SH-SY5Y (cell line): ENCODE data around the gene RERE.

Experiments used
- GATA2 ChIP-seq: IDR thresholded peaks from 2 replicates; pipeline ENCODE4 v1.6.1; 2011; ENCODE audit warnings: mild to moderate bottlenecking, low read depth, low read length
- GATA3 ChIP-seq: IDR thresholded peaks from 2 replicates; pipeline ENCODE4 v1.6.1; 2011; ENCODE audit warnings: low read depth, mild to moderate bottlenecking, low read length, moderate library complexity

Gene RERE

DNA sequence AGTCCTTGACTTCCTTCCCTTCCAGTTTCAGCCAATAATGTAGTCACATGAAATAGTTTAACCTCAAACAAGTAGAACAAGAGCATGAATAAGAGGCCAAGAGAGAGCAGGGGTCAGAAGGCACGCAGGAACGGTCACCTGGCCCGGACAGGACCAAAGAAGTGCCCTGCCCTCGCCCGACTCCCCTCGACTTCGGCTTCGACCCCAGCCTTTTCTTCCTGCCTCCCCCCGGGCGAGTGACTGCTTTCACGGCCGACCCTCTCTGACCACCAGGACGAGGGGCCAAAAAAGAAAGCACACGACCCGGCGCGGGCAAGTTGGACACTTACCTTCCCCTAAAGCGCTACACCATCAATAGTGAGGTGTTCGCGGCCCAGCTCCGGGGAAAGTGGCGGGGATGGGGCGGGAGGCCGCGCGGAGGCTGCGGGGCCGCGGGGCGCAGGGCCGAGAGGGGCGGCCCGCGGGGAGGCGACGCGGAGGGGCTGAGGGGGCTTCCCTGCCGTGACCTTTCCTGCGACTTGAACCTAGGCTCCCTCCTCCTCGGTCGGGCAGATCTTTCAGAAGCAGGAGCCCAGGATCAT, 519 bp downstream of the RERE start:
- TF ChIP-seq GATA3, result no peak
- TF ChIP-seq GATA2, result no peak

DNA sequence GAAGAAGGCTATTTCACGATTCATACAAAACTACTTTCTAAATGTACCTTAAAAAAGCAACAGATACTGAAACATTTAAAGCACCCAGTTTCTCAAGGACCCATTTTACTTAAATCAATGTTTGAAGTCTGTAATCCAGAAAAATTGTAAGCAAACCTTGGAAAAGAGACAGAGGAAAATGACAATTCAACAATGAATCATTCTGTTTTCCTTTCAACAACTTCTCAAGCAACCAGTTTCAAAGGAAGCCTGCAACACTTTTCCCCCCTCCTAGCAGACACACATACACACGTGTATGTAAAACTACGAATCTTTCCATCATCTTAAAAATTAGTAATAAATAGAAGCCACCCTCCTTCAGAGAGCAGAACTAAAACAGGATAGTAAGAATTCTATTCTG, 1.2 kb downstream of the RERE start:
- no peak for TF ChIP-seq GATA3
- TF ChIP-seq GATA2, result no peak

GRCh38 chr1:8815582-8816151, 1.8 kb downstream of the RERE start:
- no peak for TF ChIP-seq GATA3
- TF ChIP-seq GATA2, result no peak

DNA sequence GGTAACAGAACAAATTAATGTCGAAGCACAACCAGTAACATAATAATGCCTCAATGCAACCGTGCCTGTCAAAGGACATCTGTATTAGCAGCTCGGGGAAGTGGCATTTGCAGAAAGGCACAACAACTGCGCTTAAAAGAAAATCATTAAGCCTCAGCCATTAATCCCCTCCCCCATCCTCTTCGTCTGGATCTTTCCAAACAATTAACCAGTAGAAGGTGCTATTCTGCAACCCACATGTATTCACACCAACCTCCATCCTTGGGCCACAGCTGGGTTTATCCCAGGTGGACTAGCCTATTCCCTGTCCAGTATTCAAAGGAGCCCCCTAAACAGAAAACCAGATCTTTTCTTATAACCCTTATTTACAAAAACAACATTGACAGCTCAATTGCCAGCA, 2.6 kb downstream of the RERE start:
- TF ChIP-seq GATA2 (no peak), GATA3 (no peak)

DNA sequence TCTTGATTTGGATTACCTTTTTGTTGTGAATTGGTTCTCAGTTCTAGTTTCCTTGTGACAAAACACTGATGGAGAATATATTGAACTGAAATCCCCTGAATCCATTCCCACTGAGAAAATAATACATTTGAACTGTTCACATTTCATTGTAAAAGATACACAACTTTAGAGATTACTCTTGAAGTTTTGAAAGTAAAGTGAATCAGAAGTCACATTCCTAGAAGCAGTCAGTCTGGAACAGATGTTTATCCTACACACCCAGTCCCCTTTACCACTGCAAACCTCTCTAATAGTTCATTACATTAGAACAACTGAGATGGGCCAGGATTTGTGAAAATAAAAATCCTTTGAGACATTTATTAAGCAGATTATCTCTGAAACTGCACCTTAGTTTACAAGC, 3.4 kb downstream of the RERE start:
- TF ChIP-seq GATA2 (no peak), GATA3 (no peak)

DNA sequence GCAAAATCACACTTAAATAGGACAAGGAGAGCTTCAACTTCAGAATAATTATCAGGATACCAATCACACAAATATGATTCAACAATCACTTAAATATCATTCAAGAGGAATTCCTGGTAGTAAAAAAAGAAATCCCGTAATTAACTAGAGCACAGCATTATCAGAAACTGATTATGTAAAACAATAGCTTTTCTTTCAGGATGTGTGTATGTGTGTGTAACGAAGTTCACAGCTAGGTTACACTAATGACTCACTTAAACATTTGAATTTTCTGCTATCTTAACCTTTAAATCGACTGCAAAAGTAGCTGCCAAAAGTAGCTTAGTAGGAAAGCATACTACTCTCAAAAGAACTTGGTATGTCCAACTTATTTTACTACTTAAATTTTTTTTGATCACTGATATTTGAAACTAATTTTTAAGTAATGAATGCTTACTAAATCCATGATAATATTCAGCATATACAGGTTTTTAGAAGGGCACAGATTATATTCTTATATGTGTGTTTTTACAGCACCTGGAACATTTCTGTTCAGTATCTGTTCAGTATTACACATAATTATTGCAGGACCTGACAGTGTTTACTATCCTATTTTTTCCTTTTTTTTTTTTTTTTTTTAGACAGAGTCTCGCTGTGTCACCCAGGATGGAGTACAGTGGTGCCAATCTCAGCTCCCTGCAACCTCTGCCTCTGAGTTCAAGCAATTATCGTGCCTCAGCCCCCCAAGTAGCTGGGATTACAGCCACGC, 4.2 kb downstream of the RERE start:
- TF ChIP-seq GATA3, result no peak
- no peak for TF ChIP-seq GATA2

- TF ChIP-seq GATA2 (no peak), GATA3 (no peak)
These were observed 5.4 kb downstream of the RERE start for GRCh38 chr1:8812081-8812480.

DNA sequence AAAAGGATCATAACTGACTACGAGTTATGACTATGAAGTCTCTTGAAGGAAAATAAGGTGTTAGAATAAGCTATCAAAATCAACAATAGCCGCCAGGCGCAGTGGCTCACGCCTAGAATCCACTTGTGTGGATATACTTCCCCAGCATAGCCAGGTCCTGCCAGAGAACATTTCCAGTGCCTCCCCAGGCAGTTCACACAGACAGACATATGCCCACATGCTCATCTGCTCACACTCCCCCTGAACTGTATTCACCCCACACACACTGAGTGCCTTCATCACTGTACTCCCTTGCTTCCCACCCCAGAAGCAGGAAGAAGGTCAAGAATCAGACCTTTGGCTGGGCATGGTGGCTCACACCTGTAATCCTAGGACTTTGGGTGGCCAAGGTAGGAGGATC, 6.5 kb downstream of the RERE start:
- no peak for TF ChIP-seq GATA2
- no peak for TF ChIP-seq GATA3

- no peak for TF ChIP-seq GATA2
- TF ChIP-seq GATA3, result no peak
These were observed 8.1 kb downstream of the RERE start for GRCh38 chr1:8809342-8809736.

- no peak for TF ChIP-seq GATA3
- TF ChIP-seq GATA2, result no peak
These were observed 10.4 kb downstream of the RERE start for GRCh38 chr1:8807004-8807403.

GRCh38 chr1:8800416-8800815, 17.0 kb downstream of the RERE start:
- TF ChIP-seq GATA2 (no peak), GATA3 (no peak)

DNA sequence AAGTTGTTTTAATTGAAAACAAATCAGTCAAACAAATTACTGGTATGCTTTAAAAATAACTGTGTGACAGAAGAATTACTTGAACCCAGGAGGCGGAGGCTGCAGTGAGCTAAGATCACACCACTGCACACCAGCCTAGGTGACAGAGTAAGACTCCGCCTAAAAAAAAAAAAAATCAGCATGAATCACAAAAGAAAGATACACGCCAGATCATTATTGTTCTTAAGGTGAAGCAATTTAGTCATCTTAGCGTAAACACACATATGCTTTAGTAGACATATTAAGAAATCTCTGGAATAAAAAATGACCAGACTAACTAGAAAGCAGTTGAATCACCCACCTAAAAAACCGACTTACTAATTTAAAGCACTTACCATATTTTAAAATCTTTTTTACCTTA, 20.2 kb downstream of the RERE start:
- no peak for TF ChIP-seq GATA3
- no peak for TF ChIP-seq GATA2

- TF ChIP-seq GATA3, result no peak
- no peak for TF ChIP-seq GATA2
These were observed 20.6 kb downstream of the RERE start for GRCh38 chr1:8796812-8797211.

GRCh38 chr1:8794605-8795004, 22.8 kb downstream of the RERE start:
- TF ChIP-seq GATA3 (no peak), GATA2 (no peak)

GRCh38 chr1:8791819-8792218, 25.6 kb downstream of the RERE start:
- TF ChIP-seq GATA3 (no peak), GATA2 (no peak)
